GM12878 (cell line): ENCODE measurements around the gene ADISSP. TPM values are rescaled to one million over a fixed set of nuclear protein-coding genes. Genes with fewer than 3 reads are reported as not detected.
A peak's percentile ranks its signal among the peaks of the same experiment; 100 is the strongest.

Source experiments
- ATAC-seq: fragments of 200-7000 bp; cut with Tn5 transposase; 3 replicates; pipeline ENCODE4 v1.9.1; 2020; ENCODE audit warnings: mild to moderate bottlenecking, moderate library complexity
- BruUV-seq: library from RNA; stranded (reverse); fragments of 400-500 nt; replicated peaks from 2 replicates; lab custom pipeline; 2021; lab: Mats Ljungman, UMichigan
- CTCF ChIA-PET: fragments of 300-600 bp; sonication (Branson Sonifier 250); formaldehyde crosslinking; extraction: SDS; loops from one replicate; lab custom pipeline; 2021; ENCODE audit warnings: inconsistent platforms; lab: Yijun Ruan, JAX
- POLR2A ChIA-PET: fragments of 350-600 bp; formaldehyde crosslinking; extraction: SDS; loops from one replicate; lab custom pipeline; 2021; ENCODE audit warnings: inconsistent platforms; lab: Charles Lee
- RAD21 ChIA-PET: fragments of 300-600 bp; sonication (Branson Sonifier 250); formaldehyde crosslinking; loops from one replicate; lab custom pipeline; 2023; ENCODE audit warnings: antibody characterized with exemption; ENCODE audit not compliant: unreplicated experiment; lab: Charles Lee
- SMC1A ChIA-PET: fragments of 300-600 bp; sonication (Branson Sonifier 250); formaldehyde crosslinking; loops from one replicate; lab custom pipeline; 2023; ENCODE audit not compliant: unreplicated experiment, uncharacterized antibody; lab: Charles Lee
- DNase-seq: peaks from one replicate; pipeline ENCODE4 v3.0.0-alpha.2; 2011; ENCODE audit warnings: low read depth, low spot score
- FAIRE-seq: peaks from 3 replicates; lab custom pipeline; 2011; peaks lifted over from hg19 to GRCh38; lab: Jason Lieb, UNC
- H2AFZ ChIP-seq: 2 replicates; pipeline ENCODE4 v1.6.0; 2011; ENCODE audit warnings: low read depth, low read length, control low read depth; ENCODE audit not compliant: control insufficient read depth
- H3K27ac ChIP-seq: 2 replicates; pipeline ENCODE4 v1.5.1; 2011; ENCODE audit warnings: control low read depth; ENCODE audit not compliant: control insufficient read depth, insufficient read depth
- H3K27me3 ChIP-seq, 2 experiments: replicated peaks in 1 of 2; 2 replicates each; pipeline versions ENCODE4 v1.6.0 to v1.6.1; 2011; ENCODE audit warnings: low read length in 1 of 2; ENCODE audit not compliant: control insufficient read depth in 2 of 2, insufficient read depth in 2 of 2
- H3K36me3 ChIP-seq, 2 experiments: 2 replicates each; pipeline ENCODE4 v1.5.1; 2011; ENCODE audit warnings: low read length in 1 of 2; ENCODE audit not compliant: control insufficient read depth in 2 of 2, insufficient read depth in 2 of 2
- H3K4me1 ChIP-seq: 2 replicates; pipeline ENCODE4 v1.6.1; 2011; ENCODE audit warnings: mild to moderate bottlenecking, low read length, moderate library complexity, mixed read lengths; ENCODE audit not compliant: control insufficient read depth, insufficient read depth
- H3K4me2 ChIP-seq: 2 replicates; pipeline ENCODE4 v1.6.0; 2011; ENCODE audit warnings: control low read depth; ENCODE audit not compliant: control insufficient read depth, insufficient read depth
- H3K4me3 ChIP-seq: fragments of 200-600 bp; sonication (generic); 2 replicates; pipeline ENCODE4 v1.5.1; 2016
- H3K79me2 ChIP-seq: 2 replicates; pipeline ENCODE4 v1.6.0; 2011; ENCODE audit warnings: low read length; ENCODE audit not compliant: control insufficient read depth, insufficient read depth
- H3K9ac ChIP-seq: 2 replicates; pipeline ENCODE4 v1.8.0; 2011; ENCODE audit warnings: low read length, control low read depth, mixed read lengths; ENCODE audit not compliant: control insufficient read depth, insufficient read depth
- H3K9me3 ChIP-seq: replicated peaks from 3 replicates; pipeline ENCODE4 v1.5.1; 2011; ENCODE audit warnings: mild to moderate bottlenecking, low read length; ENCODE audit not compliant: control insufficient read depth, insufficient read depth
- H4K20me1 ChIP-seq: 2 replicates; pipeline ENCODE4 v1.6.0; 2011; ENCODE audit not compliant: control insufficient read depth, insufficient read depth
- BHLHE40 ChIP-seq, 2 experiments: fragments of 450-650 bp in 1 of 2; IDR thresholded peaks; 2 replicates each; pipeline ENCODE4 v1.6.1; 2011 to 2017; ENCODE audit warnings: low read depth in 2 of 2, borderline replicate concordance in 1 of 2, improper control_type of control experiment in 1 of 2, low read length in 1 of 2, mild to moderate bottlenecking in 1 of 2
- JUND ChIP-seq: IDR thresholded peaks from 2 replicates; pipeline ENCODE4 v1.6.1; 2012; ENCODE audit warnings: low read depth, mild to moderate bottlenecking, low read length, improper control_type of control experiment, moderate library complexity
- MEF2A ChIP-seq: IDR thresholded peaks from 2 replicates; pipeline ENCODE4 v1.6.1; 2011; ENCODE audit warnings: low read depth, mild to moderate bottlenecking, low read length, moderate library complexity; ENCODE audit not compliant: insufficient read depth
- POLR2A ChIP-seq: IDR thresholded peaks from 2 replicates; pipeline ENCODE4 v1.6.1; 2011; ENCODE audit warnings: low read depth, mild to moderate bottlenecking, low read length
- RAD21 ChIP-seq: IDR thresholded peaks from 2 replicates; pipeline ENCODE4 v1.6.1; 2011; ENCODE audit warnings: mild to moderate bottlenecking, low read depth, low read length, moderate library complexity; ENCODE audit not compliant: insufficient read depth
- RUNX3 ChIP-seq: IDR thresholded peaks from 2 replicates; pipeline ENCODE4 v1.6.1; 2012; ENCODE audit warnings: low read length, inconsistent platforms
- SMC3 ChIP-seq: IDR thresholded peaks from 2 replicates; pipeline ENCODE4 v1.6.1; 2011; ENCODE audit warnings: low read length, improper control_type of control experiment, borderline replicate concordance
- YY1 ChIP-seq: IDR thresholded peaks from 2 replicates; pipeline ENCODE4 v1.6.1; 2011; ENCODE audit warnings: low read depth, mild to moderate bottlenecking, low read length
- WGBS: methylation state at CpG from one replicate; pipeline ENCODE4 v1.1.6; 2016; ENCODE audit warnings: low lambda C conversion rate; ENCODE audit not compliant: insufficient replicate concordance, insufficient coverage; ENCODE audit errors: missing lambda C conversion rate; 5-methylcytosine and 5-hydroxymethylcytosine counted together
- in situ Hi-C: fragments of 300-500 bp; cut with MboI; formaldehyde crosslinking; loops from 9 replicates; pipeline ENCODE4 v1.14.3; 2018; ENCODE audit warnings: mixed read lengths
- intact Hi-C: fragments of 100-400 bp; cut with micrococcal nuclease; formaldehyde crosslinking; loops from one replicate; pipeline ENCODE4 v1.14.2; 2022; ENCODE audit not compliant: unreplicated experiment
- polyA plus RNA-seq, 11 experiments: library from polyadenylated mRNA; depleted of rRNA in 4 of 11; unstranded in 6 of 11; stranded (reverse) in 5 of 11; fragments of >200 nt; fragmentation: Nextera tagmentation in 4 of 11; fragmentation: Illumina TruSeq in 1 of 11; extraction: Ambion mirVana in 4 of 11; extraction: Trizol in 1 of 11; gene quantifications; 1 replicate in 1 of 11; 2 replicates in 10 of 11; pipeline versions ENCODE4 v1.2.1 to v1.2.3, GENCODE V29; 2011 to 2016; ENCODE audit warnings: inconsistent platforms in 2 of 11, missing spikeins in 2 of 11, low read depth in 1 of 11
- total RNA-seq, 4 experiments: library from RNA; depleted of rRNA in 3 of 4; stranded (reverse); fragments of >200 nt in 3 of 4; fragmentation: Illumina TruSeq in 1 of 4; extraction: Trizol in 1 of 4; gene quantifications; 2 replicates each; pipeline versions ENCODE4 v1.2.1 to v1.2.3, GENCODE V29; 2013 to 2021
- TF ChIP-seq, protein P1 (sequence below): IDR thresholded peaks from 2 replicates; pipeline ENCODE4 v1.6.1; 2012; ENCODE audit warnings: mild to moderate bottlenecking, low read depth, low read length
- TF ChIP-seq, protein P2 (sequence below): IDR thresholded peaks from 2 replicates; pipeline ENCODE4 v1.6.1; 2011; ENCODE audit warnings: low read depth, mild to moderate bottlenecking, low read length, moderate library complexity, borderline replicate concordance; ENCODE audit errors: extremely low read depth
- TF ChIP-seq, protein P3 (sequence below), 3 experiments: IDR thresholded peaks in 2 of 3; conservative IDR thresholded peaks in 1 of 3; 2 replicates each; pipeline ENCODE4 v1.5.1; 2011; ENCODE audit warnings: low read depth in 3 of 3, low read length in 3 of 3, mild to moderate bottlenecking in 3 of 3, control low read depth in 2 of 3, moderate library complexity in 2 of 3, inconsistent platforms in 1 of 3, mixed read lengths in 1 of 3; ENCODE audit not compliant: control insufficient read depth in 2 of 3, insufficient read depth in 1 of 3; ENCODE audit errors: extremely low read depth in 1 of 3
- TF ChIP-seq, protein P4 (sequence below): IDR thresholded peaks from 2 replicates; pipeline ENCODE4 v1.6.1; 2012; ENCODE audit warnings: low read depth, low read length, improper control_type of control experiment
- TF ChIP-seq, protein P5 (sequence below): fragments of 150-350 bp; IDR thresholded peaks from 2 replicates; pipeline ENCODE4 v1.6.1; 2014; ENCODE audit warnings: mild to moderate bottlenecking, low read depth, low read length

The ADISSP gene
- total and polyA plus RNA-seq, 10 of the 15 experiments (the other 5 are each of a cell fraction or from before 2014, with no cell fraction given): 0.80 to 96.3 (median 38.6) TPM

DNA sequence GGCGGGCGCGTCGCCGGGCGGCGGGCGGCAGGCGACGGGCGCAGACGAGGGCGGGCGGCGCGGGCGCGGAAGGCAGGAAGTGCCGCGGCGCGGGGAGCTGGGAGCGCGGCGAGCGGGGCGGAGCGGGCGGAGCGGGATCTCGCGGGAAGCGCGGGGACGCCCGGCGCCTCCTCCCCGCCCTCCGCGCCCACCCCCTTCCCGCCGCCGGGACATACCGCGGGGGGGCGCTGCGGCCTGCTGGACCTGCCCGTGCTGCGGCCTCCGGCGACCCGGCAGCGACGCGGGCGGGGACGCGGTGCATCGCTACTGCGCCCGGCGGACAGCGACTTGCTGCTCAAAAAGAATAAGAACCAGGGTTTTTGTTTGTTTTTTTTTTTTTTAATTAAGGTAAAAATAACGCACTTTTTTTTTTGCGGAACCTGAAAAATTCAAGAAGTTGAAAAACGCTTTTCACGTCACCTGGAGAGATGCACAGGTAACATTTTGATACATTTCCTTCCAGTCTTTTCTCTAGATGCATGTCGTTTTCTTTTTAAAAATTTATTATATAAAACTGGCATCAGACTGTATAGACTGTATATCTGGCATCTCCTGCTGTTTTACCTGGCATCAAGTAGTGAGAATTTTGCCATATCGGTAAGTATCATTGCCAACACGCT is 19.2 kb upstream of the ADISSP start, which contains the start of gene CENPB:
TSS of gene CENPB (minus strand) at position 76 of the 659 bp plus-strand sequence. CDS start 257 bp downstream, outside the sequence.
- peak within 1 kb of the TSS; percentile 74 for H3K9ac ChIP-seq
- RAD21 ChIA-PET: interaction anchor here (1.0 to 5.2 kb wide), 13 partner anchors 9 to 298 kb away, joined by 3 to 31 read pairs (median 4); partner anchors contain the start of genes ADISSP, AP5S1 and CDC25B
- DNase-seq: no peak
- peak; percentile 13 for FAIRE-seq
- SMC1A ChIA-PET: interaction anchor here (0.7 to 4.6 kb wide), 8 partner anchors 13 to 298 kb away, joined by 3 to 43 read pairs (median 5); partner anchors contain the start of genes ADISSP and AP5S1
- no peaks in the 10 kb centered on the region for H3K9me3 ChIP-seq
- H3K27ac ChIP-seq: peak within 1 kb of the TSS; percentile 50
- H3K27me3 ChIP-seq: no peaks in the 10 kb centered on the region
- peak within 1 kb of the TSS; percentile 72 for H3K4me2 ChIP-seq
- no TSS peak for BruUV-seq
- peak within 1 kb of the TSS; percentile 82 for H3K4me3 ChIP-seq
- WGBS: 2% methylated on average over 48 of the region's 70 CpGs
- peak within 1 kb of the TSS; percentile 55 for H2AFZ ChIP-seq
- peak; percentile 97 for ATAC-seq
- intact Hi-C loops: loop anchor here (1.0 to 10.0 kb wide), 4 partner anchors 34 to 296 kb away; partner anchors contain the start of genes AP5S1 and RNF24
- H3K4me1 ChIP-seq: peaks cover 17% of the 10 kb centered on the region
- in situ Hi-C loops: no loop called here
- H3K79me2 ChIP-seq: peaks cover 14% of the 10 kb centered on the region
- POLR2A ChIA-PET: interaction anchor here (0.5 to 2.4 kb wide), 6 partner anchors 13 to 118 kb away, joined by 3 to 12 read pairs (median 4); partner anchors contain the start of gene AP5S1
- H3K36me3 ChIP-seq: no peaks in the 10 kb centered on the region
- CTCF ChIA-PET: interaction anchor here (0.9 to 4.8 kb wide), 15 partner anchors 9 to 298 kb away, joined by 3 to 85 read pairs (median 6); partner anchors contain the start of genes ADISSP, AP5S1 and CDC25B
- H4K20me1 ChIP-seq: no peaks in the 10 kb centered on the region
- TF ChIP-seq, protein P1, sequence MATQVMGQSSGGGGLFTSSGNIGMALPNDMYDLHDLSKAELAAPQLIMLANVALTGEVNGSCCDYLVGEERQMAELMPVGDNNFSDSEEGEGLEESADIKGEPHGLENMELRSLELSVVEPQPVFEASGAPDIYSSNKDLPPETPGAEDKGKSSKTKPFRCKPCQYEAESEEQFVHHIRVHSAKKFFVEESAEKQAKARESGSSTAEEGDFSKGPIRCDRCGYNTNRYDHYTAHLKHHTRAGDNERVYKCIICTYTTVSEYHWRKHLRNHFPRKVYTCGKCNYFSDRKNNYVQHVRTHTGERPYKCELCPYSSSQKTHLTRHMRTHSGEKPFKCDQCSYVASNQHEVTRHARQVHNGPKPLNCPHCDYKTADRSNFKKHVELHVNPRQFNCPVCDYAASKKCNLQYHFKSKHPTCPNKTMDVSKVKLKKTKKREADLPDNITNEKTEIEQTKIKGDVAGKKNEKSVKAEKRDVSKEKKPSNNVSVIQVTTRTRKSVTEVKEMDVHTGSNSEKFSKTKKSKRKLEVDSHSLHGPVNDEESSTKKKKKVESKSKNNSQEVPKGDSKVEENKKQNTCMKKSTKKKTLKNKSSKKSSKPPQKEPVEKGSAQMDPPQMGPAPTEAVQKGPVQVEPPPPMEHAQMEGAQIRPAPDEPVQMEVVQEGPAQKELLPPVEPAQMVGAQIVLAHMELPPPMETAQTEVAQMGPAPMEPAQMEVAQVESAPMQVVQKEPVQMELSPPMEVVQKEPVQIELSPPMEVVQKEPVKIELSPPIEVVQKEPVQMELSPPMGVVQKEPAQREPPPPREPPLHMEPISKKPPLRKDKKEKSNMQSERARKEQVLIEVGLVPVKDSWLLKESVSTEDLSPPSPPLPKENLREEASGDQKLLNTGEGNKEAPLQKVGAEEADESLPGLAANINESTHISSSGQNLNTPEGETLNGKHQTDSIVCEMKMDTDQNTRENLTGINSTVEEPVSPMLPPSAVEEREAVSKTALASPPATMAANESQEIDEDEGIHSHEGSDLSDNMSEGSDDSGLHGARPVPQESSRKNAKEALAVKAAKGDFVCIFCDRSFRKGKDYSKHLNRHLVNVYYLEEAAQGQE: peak; percentile 77
- TF ChIP-seq JUND: 0 out of 2 replicates have a peak, but pooled peaks have one; percentile 8
- TF ChIP-seq, protein P2, sequence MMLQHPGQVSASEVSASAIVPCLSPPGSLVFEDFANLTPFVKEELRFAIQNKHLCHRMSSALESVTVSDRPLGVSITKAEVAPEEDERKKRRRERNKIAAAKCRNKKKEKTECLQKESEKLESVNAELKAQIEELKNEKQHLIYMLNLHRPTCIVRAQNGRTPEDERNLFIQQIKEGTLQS: no peak
- TF ChIP-seq SMC3: peak; percentile 51; the same call in 1 of the 2 replicates
- peak; percentile 58; the same call in 1 of the 2 replicates for TF ChIP-seq YY1
- TF ChIP-seq BHLHE40 (IDR thresholded peaks at IDR 0.05; ENCODE audit: borderline replicate concordance in 1 of 2, low read depth in 2 of 2, low read length in 1 of 2): peak in 1 of 2 experiments; percentile 62; a peak in 2 of 4 replicates
- TF ChIP-seq RAD21: peak; percentile 84
- TF ChIP-seq RUNX3: peak; percentile 47
- TF ChIP-seq, protein P3, sequence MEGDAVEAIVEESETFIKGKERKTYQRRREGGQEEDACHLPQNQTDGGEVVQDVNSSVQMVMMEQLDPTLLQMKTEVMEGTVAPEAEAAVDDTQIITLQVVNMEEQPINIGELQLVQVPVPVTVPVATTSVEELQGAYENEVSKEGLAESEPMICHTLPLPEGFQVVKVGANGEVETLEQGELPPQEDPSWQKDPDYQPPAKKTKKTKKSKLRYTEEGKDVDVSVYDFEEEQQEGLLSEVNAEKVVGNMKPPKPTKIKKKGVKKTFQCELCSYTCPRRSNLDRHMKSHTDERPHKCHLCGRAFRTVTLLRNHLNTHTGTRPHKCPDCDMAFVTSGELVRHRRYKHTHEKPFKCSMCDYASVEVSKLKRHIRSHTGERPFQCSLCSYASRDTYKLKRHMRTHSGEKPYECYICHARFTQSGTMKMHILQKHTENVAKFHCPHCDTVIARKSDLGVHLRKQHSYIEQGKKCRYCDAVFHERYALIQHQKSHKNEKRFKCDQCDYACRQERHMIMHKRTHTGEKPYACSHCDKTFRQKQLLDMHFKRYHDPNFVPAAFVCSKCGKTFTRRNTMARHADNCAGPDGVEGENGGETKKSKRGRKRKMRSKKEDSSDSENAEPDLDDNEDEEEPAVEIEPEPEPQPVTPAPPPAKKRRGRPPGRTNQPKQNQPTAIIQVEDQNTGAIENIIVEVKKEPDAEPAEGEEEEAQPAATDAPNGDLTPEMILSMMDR (IDR thresholded peaks at IDR 0.05 in 2 of 3, conservative IDR thresholded peaks at IDR 0.05 in 1 of 3; ENCODE audit: control insufficient read depth in 2 of 3, extremely low read depth in 1 of 3, insufficient read depth in 1 of 3, low read depth in 3 of 3, low read length in 3 of 3): peak; percentile 70 to 86 (median 71)
- TF ChIP-seq, protein P4, sequence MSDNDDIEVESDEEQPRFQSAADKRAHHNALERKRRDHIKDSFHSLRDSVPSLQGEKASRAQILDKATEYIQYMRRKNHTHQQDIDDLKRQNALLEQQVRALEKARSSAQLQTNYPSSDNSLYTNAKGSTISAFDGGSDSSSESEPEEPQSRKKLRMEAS: 0 out of 2 replicates have a peak, but pooled peaks have one; percentile 3
- TF ChIP-seq, protein P5, sequence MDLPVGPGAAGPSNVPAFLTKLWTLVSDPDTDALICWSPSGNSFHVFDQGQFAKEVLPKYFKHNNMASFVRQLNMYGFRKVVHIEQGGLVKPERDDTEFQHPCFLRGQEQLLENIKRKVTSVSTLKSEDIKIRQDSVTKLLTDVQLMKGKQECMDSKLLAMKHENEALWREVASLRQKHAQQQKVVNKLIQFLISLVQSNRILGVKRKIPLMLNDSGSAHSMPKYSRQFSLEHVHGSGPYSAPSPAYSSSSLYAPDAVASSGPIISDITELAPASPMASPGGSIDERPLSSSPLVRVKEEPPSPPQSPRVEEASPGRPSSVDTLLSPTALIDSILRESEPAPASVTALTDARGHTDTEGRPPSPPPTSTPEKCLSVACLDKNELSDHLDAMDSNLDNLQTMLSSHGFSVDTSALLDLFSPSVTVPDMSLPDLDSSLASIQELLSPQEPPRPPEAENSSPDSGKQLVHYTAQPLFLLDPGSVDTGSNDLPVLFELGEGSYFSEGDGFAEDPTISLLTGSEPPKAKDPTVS: no peak
- no peak for TF ChIP-seq MEF2A
- TF ChIP-seq POLR2A: 0 out of 2 replicates have a peak, but pooled peaks have one; percentile 54
